ENCODE results near the gene EIF4E3.

- TF ChIP-seq CTCF (conservative IDR thresholded peaks at IDR 0.05 in 1 of 2, IDR thresholded peaks at IDR 0.05 in 1 of 2; ENCODE audit: low read depth in 1 of 2, low read length in 2 of 2) = no peak
- no peak for TF ChIP-seq EZH2 (IDR thresholded peaks at IDR 0.05; ENCODE audit: low read length, missing control alignments)
Measured at GRCh38 chr3:71629711-71630110, 95.5 kb downstream of the EIF4E3 start.
